Tibial artery (tissue), 4 donors: ENCODE measurements around the gene ZNF627.

Source experiments
- DNase-seq, 2 donors: peaks; one replicate each; pipeline ENCODE4 v3.0.0-alpha.2; 2019
- H3K27ac ChIP-seq, 2 donors: fragments of 200-600 bp; sonication (generic) in 1 of 2; 1 replicate in 1 of 2; 2 replicates in 1 of 2; pipeline ENCODE4 v1.5.1; 2018 to 2019; ENCODE audit warnings: mild to moderate bottlenecking in 1 of 2
- H3K27me3 ChIP-seq, 2 donors: fragments of 200-600 bp; sonication (generic) in 1 of 2; one replicate each; pipeline versions ENCODE4 v1.5.1 to v1.6.0; 2016 to 2019
- H3K36me3 ChIP-seq, 3 donors: fragments of 200-600 bp; sonication (generic) in 2 of 3; one replicate each; pipeline ENCODE4 v1.5.1; 2016 to 2019; ENCODE audit warnings: mild to moderate bottlenecking in 2 of 3
- H3K4me1 ChIP-seq, 4 donors: fragments of 200-600 bp; sonication (generic) in 2 of 4; 1 replicate in 3 of 4; 2 replicates in 1 of 4; pipeline ENCODE4 v1.5.1; 2016 to 2019
- H3K4me3 ChIP-seq, 2 donors: fragments of 200-600 bp; sonication (generic) in 1 of 2; 1 replicate in 1 of 2; 2 replicates in 1 of 2; pipeline ENCODE4 v1.5.1; 2018 to 2019; ENCODE audit warnings: mild to moderate bottlenecking in 2 of 2
- H3K9me3 ChIP-seq, 3 donors: fragments of 200-600 bp; sonication (generic) in 1 of 3; one replicate each; pipeline ENCODE4 v1.5.1; 2016 to 2019
- intact Hi-C: fragments of 100-400 bp; cut with DNase I; formaldehyde crosslinking; loops from one replicate; pipeline ENCODE4 v1.15.0; 2023; ENCODE audit warnings: low total_unique reads
- TF ChIP-seq, protein P1 (sequence below), 2 experiments: fragments of 200-600 bp in 1 of 2; fragments of 450-650 bp in 1 of 2; IDR thresholded peaks; one replicate each; pipeline ENCODE4 v1.5.1; 2017 to 2019; ENCODE audit warnings: antibody characterized with exemption in 2 of 2, mild to moderate bottlenecking in 1 of 2, moderate library complexity in 1 of 2

Gene ZNF627

DNA sequence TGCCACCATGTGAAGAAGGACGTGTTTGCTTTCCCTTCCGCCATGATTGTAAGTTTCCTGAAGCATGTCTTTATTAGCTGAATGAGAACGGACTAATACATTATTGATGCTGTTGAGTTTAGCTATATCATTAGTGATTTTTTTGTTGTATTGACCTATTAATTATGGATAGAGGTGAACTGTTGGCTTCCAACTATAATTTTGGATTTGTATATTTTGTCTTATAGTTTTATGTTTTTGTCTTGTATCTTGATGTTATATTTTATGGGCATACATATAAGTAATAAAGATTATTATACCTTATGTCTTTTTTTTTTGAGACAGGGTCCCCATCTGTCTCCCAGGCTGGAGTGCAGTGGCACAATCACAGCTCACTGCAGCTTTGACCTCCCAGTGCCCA lies 45.6 kb downstream of the ZNF627 start:
- no peak for DNase-seq
- no peak overlapping the region for H3K4me3 ChIP-seq
- H3K36me3 ChIP-seq = no peaks in the 10 kb centered on the region
- TF ChIP-seq, protein P1, sequence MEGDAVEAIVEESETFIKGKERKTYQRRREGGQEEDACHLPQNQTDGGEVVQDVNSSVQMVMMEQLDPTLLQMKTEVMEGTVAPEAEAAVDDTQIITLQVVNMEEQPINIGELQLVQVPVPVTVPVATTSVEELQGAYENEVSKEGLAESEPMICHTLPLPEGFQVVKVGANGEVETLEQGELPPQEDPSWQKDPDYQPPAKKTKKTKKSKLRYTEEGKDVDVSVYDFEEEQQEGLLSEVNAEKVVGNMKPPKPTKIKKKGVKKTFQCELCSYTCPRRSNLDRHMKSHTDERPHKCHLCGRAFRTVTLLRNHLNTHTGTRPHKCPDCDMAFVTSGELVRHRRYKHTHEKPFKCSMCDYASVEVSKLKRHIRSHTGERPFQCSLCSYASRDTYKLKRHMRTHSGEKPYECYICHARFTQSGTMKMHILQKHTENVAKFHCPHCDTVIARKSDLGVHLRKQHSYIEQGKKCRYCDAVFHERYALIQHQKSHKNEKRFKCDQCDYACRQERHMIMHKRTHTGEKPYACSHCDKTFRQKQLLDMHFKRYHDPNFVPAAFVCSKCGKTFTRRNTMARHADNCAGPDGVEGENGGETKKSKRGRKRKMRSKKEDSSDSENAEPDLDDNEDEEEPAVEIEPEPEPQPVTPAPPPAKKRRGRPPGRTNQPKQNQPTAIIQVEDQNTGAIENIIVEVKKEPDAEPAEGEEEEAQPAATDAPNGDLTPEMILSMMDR (IDR thresholded peaks at IDR 0.05) = no peak
- no peaks in the 10 kb centered on the region for H3K9me3 ChIP-seq
- H3K27ac ChIP-seq = no peak overlapping the region
- H3K4me1 ChIP-seq = peaks cover 0 to 14% (median 5%) of the 10 kb centered on the region in 4 donors
- no peaks in the 10 kb centered on the region for H3K27me3 ChIP-seq
- intact Hi-C loops = no loop called here

DNA sequence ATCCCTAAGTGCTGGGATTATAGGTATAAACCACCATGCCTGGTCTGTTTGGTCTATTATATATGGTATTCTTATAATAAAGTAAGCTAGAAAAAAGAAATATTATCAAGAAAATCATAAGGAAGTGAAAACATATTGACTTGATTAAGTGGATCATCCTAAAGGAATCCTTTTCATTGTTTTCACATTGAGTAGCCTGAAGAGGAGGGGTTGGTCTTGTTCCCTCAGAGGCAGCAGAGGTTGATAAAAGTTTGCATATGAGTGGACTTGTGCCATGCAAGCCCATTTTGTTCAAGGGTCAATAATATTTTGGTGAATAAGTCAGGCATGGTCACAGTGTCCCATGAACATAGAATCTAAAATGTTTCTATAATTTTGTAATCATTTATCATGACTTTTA lies 52.7 kb downstream of the ZNF627 start:
- Histone ChIP-seq H3K27ac (no peak overlapping the region), H3K27me3 (no peaks in the 10 kb centered on the region), H3K36me3 (peaks cover 14 to 16% (median 16%) of the 10 kb centered on the region in 3 donors), H3K4me1 (no peaks in the 10 kb centered on the region), H3K4me3 (no peak overlapping the region), H3K9me3 (peaks cover 0 to 22% (median 21%) of the 10 kb centered on the region in 3 donors)
- intact Hi-C loops = no loop called here
- no peak for DNase-seq
- TF ChIP-seq, protein P1 (IDR thresholded peaks at IDR 0.05) = no peak

GRCh38 chr19:11651062-11651461 lies 53.8 kb downstream of the ZNF627 start:
- H3K4me1 ChIP-seq = no peaks in the 10 kb centered on the region
- intact Hi-C loops = no loop called here
- peaks cover 14 to 16% (median 16%) of the 10 kb centered on the region in 3 donors for H3K36me3 ChIP-seq
- DNase-seq = no peak
- H3K27ac ChIP-seq = no peak overlapping the region
- H3K27me3 ChIP-seq = no peaks in the 10 kb centered on the region
- TF ChIP-seq, protein P1 (IDR thresholded peaks at IDR 0.05) = no peak
- peaks cover 0 to 22% (median 21%) of the 10 kb centered on the region in 3 donors for H3K9me3 ChIP-seq
- H3K4me3 ChIP-seq = no peak overlapping the region

DNA sequence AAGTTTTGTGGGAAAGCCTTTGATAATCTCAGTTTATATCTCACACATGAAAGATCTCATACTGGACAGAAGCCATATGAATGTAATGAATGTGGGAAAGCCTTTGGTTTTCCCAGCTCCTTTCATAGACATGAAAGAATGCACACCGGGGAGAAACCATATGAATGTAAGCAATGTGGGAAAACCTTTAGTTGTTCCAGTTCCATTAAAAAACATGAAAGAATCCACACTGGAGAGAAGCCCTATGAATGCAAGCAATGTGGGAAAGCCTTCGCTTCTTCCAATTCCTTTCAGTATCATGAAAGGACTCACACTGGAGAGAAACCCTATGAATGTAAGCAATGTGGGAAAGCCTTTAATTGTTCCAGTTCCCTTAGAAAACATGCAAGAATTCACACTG lies 54.8 kb downstream of the ZNF627 start:
- no peak for DNase-seq
- H3K4me1 ChIP-seq = no peaks in the 10 kb centered on the region
- intact Hi-C loops = no loop called here
- H3K4me3 ChIP-seq = no peak overlapping the region
- H3K27ac ChIP-seq = no peak overlapping the region
- peaks cover 0 to 22% (median 21%) of the 10 kb centered on the region in 3 donors for H3K9me3 ChIP-seq
- no peaks in the 10 kb centered on the region for H3K27me3 ChIP-seq
- TF ChIP-seq, protein P1 (IDR thresholded peaks at IDR 0.05) = no peak
- H3K36me3 ChIP-seq = peaks cover 14 to 16% (median 16%) of the 10 kb centered on the region in 3 donors

GRCh38 chr19:11652492-11652891 lies 55.2 kb downstream of the ZNF627 start:
- no peak overlapping the region for H3K4me3 ChIP-seq

More at GRCh38 chr19:11652492-11652891, 55.2 kb downstream of the ZNF627 start:
- no peak for DNase-seq
- Histone ChIP-seq H3K27ac (no peak overlapping the region), H3K4me1 (no peaks in the 10 kb centered on the region), H3K27me3 (no peaks in the 10 kb centered on the region), H3K36me3 (peaks cover 14 to 16% (median 16%) of the 10 kb centered on the region in 3 donors), H3K9me3 (peaks cover 0 to 22% (median 21%) of the 10 kb centered on the region in 3 donors)
- TF ChIP-seq, protein P1 (IDR thresholded peaks at IDR 0.05) = no peak
- intact Hi-C loops = no loop called here
